Transverse colon (tissue), 4 donors: Measurements from ENCODE around the gene SMAD3.

Source experiments
- POLR2AphosphoS5 ChIP-seq, 3 donors: sonication (generic); formaldehyde crosslinking; IDR thresholded peaks; one replicate each; pipeline ENCODE4 v1.6.1; 2016; ENCODE audit warnings: antibody characterized with exemption in 3 of 3
- TF ChIP-seq, protein P1 (sequence below), 5 experiments: fragments of 200-600 bp in 3 of 5; fragments of 450-650 bp in 2 of 5; sonication (generic) in 3 of 5; IDR thresholded peaks; 1 replicate in 2 of 5; 2 replicates in 3 of 5; pipeline ENCODE4 v1.5.1; 2016 to 2017; ENCODE audit warnings: antibody characterized with exemption in 5 of 5, inconsistent platforms in 3 of 5, mild to moderate bottlenecking in 2 of 5, moderate library complexity in 1 of 5

DNA sequence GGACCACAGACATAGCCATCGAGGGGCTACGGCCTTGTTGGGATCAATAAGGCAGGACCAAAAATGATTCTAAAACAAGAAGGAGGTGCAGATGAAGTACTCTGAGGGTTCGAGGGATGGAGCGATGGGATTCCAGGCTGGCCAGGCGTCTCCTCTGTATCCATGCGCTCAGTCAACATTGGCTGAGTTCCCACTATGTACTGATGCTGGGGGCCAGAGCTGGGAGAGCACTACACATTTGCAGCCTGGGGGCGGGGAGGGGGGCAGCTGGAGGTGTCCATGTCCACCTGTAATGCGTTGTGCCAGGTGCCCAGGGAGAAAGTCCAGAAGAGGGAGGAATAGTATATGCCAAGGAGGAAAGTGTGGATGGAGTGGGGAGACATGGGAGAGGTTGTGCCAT is 107.6 kb downstream of the SMAD3 start:
- TF ChIP-seq, protein P1, sequence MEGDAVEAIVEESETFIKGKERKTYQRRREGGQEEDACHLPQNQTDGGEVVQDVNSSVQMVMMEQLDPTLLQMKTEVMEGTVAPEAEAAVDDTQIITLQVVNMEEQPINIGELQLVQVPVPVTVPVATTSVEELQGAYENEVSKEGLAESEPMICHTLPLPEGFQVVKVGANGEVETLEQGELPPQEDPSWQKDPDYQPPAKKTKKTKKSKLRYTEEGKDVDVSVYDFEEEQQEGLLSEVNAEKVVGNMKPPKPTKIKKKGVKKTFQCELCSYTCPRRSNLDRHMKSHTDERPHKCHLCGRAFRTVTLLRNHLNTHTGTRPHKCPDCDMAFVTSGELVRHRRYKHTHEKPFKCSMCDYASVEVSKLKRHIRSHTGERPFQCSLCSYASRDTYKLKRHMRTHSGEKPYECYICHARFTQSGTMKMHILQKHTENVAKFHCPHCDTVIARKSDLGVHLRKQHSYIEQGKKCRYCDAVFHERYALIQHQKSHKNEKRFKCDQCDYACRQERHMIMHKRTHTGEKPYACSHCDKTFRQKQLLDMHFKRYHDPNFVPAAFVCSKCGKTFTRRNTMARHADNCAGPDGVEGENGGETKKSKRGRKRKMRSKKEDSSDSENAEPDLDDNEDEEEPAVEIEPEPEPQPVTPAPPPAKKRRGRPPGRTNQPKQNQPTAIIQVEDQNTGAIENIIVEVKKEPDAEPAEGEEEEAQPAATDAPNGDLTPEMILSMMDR (IDR thresholded peaks at IDR 0.05), result no peak
- no peak for TF ChIP-seq POLR2AphosphoS5 (IDR thresholded peaks at IDR 0.05)
